Measurements from ENCODE around the gene GYPB.
"Not testable (repeated sequence)": the region's sequence is repeated elsewhere in the genome, so short reads cannot be mapped to it uniquely, and the experiment has no call there.

Gene GYPB

GRCh38 chr4:144019277-144019676 lies at the start of gene GYPB:
TSS of gene GYPB (minus strand) at chr4:144019380. CDS start at chr4:144019287, 93 bp downstream.
- DNase-seq (ENCODE audit: low read depth, low spot score), result not testable (repeated sequence)

DNA sequence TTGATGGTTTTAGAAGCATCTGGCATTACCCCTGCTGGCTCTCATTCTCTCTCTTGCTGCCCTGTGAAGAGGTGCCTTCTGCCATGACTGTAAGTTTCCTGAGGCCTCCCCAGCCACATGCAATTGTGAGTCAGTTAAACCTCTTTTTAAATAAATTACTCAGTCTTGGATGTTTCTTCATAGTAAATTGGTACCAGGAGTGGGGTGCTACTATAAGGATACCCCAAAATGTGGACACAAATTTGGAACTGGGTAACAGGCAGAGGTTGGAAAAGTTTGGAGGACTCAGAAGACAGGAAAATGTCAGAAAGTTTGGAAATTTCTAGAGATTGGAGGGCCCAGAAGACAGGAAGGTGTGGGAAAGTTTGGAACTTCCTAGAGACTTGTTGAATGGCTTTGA lies 42.4 kb upstream of the GYPB start:
- not testable (repeated sequence) for DNase-seq (ENCODE audit: low read depth, low spot score)

DNA sequence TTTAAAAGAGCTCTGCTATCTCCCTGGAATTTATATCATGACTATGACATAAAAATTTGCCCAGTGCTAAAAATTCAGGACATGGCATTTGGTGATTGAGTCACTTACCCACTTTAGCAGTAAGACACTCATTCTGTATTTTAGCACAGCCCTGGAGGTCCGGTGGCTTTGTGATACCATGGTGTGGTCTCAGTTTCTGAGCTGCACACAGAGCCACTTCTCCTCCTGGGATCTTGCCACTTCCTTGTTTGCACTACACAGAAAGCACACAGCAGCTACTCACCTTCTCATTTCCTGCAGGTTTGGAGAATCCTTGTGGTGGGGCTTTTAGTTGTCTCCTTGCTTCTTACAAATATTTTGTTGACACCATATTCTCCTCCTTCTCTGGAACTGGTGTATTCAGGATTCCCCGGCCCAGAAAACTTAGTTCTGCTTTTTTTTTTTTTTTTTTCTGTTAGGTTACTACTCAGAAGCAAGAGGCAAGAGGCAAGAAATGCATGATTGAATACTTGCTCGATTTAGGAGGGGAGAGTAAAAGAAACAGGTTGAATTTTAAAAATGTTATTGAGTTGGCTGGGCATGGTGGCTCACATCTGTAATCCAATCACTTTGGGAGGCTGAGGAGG lies 41.2 kb upstream of the GYPB start:
- not testable (repeated sequence) for DNase-seq (ENCODE audit: low read depth, low spot score)

DNA sequence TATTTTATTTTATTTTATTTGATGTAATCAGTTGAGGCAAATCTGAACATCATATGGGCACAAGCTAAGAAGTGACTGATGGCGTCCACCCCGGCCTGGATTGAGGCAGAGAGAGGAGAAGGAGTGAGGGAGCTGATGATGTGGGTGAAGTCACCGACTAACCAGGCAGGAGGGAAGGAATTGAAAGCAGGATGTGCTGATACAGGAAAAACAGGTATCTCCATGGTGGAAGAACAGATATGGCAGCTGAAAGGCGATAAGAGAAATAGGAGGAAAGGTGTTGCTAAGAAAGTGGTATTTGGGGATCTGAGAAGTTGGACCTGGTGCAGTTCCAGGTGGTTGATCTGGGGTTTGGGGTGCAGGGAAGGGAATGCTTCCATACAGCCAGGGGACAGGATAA lies 37.6 kb upstream of the GYPB start:
- DNase-seq (ENCODE audit: low read depth, low spot score), result no peak

DNA sequence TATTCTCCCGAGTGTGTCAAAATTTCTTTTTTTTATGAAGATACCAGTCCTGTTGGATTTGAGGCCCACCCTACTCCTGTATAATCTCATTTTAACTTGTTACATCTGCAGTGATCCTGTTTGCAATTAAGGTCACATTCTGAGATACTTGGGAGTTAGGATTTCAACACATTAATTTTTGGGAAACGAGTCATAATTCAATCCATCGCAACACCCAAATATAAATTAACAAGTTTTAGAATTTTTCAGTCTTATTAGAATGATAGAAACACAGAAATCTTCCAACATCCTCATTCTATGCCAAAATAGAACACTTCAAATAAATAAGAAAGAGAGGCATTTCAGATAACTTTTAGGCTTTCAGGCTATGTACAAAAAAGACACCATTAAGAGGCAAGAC lies 36.2 kb upstream of the GYPB start:
- DNase-seq (ENCODE audit: low read depth, low spot score), result not testable (repeated sequence)

GRCh38 chr4:144051494-144051893 lies 32.3 kb upstream of the GYPB start:
- not testable (repeated sequence) for DNase-seq (ENCODE audit: low read depth, low spot score)

DNA sequence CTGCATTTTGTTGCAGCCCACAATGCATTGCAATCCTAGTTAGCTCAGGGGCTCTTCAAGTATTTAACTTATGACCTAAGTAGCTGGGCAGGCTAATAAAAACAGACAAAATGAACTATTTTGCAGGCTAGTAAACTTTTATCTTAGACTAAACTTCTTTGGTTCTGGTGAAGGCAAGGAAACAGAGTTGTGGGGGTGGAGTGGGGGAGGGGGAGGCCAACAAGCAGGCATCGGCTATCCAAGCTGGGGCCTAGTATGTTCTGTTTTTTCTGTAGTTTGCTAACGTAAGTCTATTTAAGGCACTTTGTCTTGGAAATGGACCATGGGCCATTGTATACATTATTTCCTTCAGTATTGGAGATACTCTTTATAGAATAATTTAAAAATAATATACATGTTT lies 31.5 kb upstream of the GYPB start:
- not testable (repeated sequence) for DNase-seq (ENCODE audit: low read depth, low spot score)

- not testable (repeated sequence) for DNase-seq (ENCODE audit: low read depth, low spot score)
Observed at GRCh38 chr4:144049495-144050424, 30.6 kb upstream of the GYPB start.

DNA sequence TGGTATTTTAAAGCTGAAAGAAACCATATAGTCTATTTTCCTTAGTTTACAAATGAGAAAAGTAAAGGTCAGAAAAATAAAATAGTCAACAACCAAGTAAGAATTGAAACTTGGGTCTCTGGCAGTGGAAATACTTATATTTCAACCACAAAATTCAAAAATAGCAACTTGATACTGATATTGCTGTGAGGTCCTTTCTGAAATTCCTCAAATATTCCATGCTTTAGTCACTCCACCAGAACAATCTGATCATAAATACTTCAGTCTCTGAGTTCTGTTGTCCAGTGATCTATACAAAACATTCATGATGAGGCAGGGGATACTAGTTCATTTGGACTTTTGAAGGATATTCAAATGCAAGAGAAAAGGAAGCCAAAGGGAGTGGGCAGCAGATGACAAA lies 25.8 kb upstream of the GYPB start:
- DNase-seq (ENCODE audit: low read depth, low spot score), result peak; percentile 1

- not testable (repeated sequence) for DNase-seq (ENCODE audit: low read depth, low spot score)
Observed at GRCh38 chr4:144032580-144032979, 13.4 kb upstream of the GYPB start.

DNA sequence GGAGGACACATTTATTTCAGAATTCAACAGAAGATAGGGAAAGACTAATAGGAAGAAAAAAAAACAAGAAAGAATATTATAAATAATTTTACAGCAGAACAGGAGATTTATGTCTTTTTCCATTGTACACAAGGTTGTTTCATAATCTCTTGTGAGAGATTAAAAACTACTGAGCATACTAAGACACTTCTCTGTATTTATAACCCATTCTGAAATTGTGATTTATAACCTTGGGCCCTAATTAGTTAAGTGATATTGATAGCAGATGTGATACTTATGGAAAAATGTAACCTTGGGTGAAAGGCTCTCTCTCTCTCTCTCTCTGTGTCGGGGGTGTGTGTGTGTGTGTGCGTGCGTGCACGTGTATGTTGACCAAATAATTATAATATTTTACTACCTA lies 12.7 kb upstream of the GYPB start:
- DNase-seq (ENCODE audit: low read depth, low spot score), result not testable (repeated sequence)

GRCh38 chr4:144031369-144031768 lies 12.2 kb upstream of the GYPB start:
- not testable (repeated sequence) for DNase-seq (ENCODE audit: low read depth, low spot score)

DNA sequence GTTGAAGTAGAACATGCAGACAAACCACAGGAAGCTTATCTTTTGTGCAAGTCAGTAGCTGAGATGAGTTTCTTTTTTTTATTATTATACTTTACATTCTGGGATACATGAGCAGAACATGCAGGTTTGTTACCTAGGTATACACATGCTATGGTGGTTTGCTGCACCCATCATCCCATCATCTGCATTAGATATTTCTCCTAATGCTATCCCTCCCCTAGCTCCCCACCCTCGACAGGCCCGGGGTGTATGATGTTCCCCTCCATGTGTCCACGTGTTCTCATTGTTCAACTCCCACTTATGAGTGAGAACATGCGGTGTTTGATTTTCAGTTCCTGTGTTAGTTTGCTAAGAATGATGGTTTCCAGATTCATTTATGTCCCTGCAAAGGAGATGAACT lies 11.5 kb upstream of the GYPB start:
- not testable (repeated sequence) for DNase-seq (ENCODE audit: low read depth, low spot score)

GRCh38 chr4:144026682-144027081 lies 7.5 kb upstream of the GYPB start:
- not testable (repeated sequence) for DNase-seq (ENCODE audit: low read depth, low spot score)

GRCh38 chr4:144024399-144025053 lies 5.3 kb upstream of the GYPB start:
- DNase-seq (ENCODE audit: low read depth, low spot score), result not testable (repeated sequence)

DNA sequence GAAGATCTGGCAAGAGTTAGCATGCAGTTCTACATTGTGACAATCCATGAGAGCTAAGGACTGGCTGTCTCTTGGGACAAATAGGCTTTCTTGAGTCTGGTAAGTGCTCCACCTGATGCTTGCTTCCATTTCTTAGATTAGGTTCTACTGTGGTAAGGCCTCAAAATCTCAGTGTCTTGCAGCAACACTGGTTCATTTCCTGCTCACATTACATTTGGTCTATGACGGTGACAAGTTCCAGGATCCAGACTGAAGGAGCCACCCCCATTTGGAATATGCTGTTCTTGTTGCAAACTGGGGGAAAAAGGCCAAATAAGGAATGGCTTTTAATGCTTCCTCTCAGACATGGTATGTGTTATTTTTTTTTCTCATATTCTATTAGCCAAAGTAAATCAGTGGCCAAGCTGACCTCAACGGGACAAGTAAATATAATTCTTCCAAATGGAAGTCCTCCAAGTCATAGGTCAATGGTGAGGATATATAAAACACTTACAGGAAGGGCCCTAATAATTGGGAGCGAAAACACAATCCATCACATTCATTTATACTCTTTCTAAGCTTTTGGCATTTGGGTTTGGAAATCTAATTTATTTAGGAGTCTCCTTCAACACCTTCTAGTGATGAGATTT lies 3.7 kb upstream of the GYPB start:
- DNase-seq (ENCODE audit: low read depth, low spot score), result not testable (repeated sequence)

DNA sequence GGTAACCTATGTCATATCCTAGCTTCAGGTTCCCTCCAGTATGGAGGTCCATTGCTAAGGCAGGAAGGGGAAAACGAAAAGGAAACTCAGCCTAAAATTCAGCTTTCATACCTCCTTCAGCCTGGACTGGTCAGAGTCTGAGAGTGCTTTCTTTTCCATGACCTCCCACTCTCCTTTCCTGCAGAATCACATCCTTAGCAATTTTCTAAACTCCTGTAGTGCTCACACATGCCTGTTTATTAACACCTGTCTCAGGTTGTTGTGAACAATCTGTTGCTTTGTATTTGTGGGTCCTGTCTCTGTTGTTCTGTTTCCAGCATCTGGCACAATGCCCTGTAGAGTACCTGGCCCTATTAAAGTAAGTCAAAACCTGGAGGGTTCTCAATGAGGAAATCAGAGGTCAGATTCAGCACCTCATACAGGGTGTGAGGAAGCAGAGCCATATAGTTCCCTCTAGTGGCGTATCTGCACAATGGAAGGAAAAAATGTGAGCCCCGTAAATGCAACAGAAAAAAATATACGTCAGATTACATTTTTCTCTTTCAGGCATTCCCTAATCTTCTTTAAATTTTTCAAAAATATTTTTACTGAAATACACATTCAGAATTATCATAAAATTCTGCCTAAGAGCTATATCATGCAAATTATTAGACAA lies 2.3 kb upstream of the GYPB start:
- not testable (repeated sequence) for DNase-seq (ENCODE audit: low read depth, low spot score)

DNA sequence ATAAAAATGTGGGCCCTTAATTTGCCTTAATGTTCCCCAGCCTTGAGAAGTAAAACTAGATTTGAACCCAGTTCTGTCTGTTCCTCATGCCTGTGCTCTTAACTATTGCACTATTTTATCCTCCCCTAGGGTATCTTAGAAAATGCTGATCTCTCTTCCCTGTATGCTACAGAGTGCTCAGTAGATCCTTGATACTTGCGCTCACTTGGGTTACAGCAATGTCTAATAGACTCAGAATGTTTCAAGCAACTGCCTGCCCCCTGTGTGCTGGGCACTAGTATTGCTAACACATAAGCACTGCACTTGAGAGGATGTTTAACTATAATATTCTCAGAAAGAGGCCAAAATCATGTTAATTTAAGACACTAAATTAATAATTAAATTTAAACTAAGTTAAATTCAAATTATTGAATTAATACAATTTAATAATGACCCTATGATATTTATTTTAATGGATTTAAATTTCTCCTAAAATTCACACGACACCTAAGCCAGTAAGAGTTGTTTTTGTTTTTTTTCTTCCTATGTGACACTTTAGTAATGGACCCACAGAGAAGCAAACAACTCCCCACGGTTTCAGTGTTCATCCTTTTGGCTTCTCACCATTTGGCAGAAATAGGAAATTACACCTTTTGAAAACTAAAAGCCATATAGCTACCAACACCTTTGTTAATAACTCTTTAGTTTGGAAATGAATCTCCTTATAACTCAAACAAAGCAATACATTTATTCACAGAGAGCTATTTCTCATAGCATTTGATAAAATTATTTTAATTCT lies 768 bp downstream of the GYPB start:
- DNase-seq (ENCODE audit: low read depth, low spot score), result not testable (repeated sequence)

DNA sequence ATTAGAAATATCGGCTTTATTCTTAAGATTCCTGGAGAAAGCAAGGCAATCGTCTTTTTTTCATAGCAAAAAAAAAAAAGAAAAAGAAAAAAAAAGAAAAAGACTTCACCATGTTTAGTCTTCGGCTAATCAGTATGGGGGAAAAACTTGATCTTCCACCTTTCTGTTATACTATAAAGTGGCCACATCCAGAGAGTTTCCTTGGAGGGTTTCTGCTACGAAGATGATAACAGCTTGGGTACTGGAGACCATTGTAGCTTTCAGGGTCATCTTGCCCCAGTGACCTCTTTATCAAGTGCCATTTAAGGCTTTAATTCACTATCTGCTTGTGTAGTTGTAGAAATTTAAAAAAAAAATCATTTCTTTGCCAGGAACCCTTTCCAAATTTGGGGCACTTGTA lies 1.9 kb downstream of the GYPB start:
- not testable (repeated sequence) for DNase-seq (ENCODE audit: low read depth, low spot score)

GRCh38 chr4:144016057-144016605 lies 3.0 kb downstream of the GYPB start:
- DNase-seq (ENCODE audit: low read depth, low spot score), result not testable (repeated sequence)
